GM12878 (cell line): Measurements from ENCODE around the gene RASAL2. TPM values are rescaled to one million over a fixed set of nuclear protein-coding genes. Genes with fewer than 3 reads are reported as not detected.

Source experiments
- ATAC-seq: fragments of 200-7000 bp; cut with Tn5 transposase; 3 replicates; pipeline ENCODE4 v1.9.1; 2020; ENCODE audit warnings: mild to moderate bottlenecking, moderate library complexity
- BruUV-seq: library from RNA; stranded (reverse); fragments of 400-500 nt; replicated peaks from 2 replicates; lab custom pipeline; 2021; lab: Mats Ljungman, UMichigan
- CTCF ChIA-PET: fragments of 300-600 bp; sonication (Branson Sonifier 250); formaldehyde crosslinking; extraction: SDS; loops from one replicate; lab custom pipeline; 2021; ENCODE audit warnings: inconsistent platforms; lab: Yijun Ruan, JAX
- POLR2A ChIA-PET: fragments of 350-600 bp; formaldehyde crosslinking; extraction: SDS; loops from one replicate; lab custom pipeline; 2021; ENCODE audit warnings: inconsistent platforms; lab: Charles Lee
- RAD21 ChIA-PET: fragments of 300-600 bp; sonication (Branson Sonifier 250); formaldehyde crosslinking; loops from one replicate; lab custom pipeline; 2023; ENCODE audit warnings: antibody characterized with exemption; ENCODE audit not compliant: unreplicated experiment; lab: Charles Lee
- SMC1A ChIA-PET: fragments of 300-600 bp; sonication (Branson Sonifier 250); formaldehyde crosslinking; loops from one replicate; lab custom pipeline; 2023; ENCODE audit not compliant: unreplicated experiment, uncharacterized antibody; lab: Charles Lee
- DNase-seq: peaks from one replicate; pipeline ENCODE4 v3.0.0-alpha.2; 2011; ENCODE audit warnings: low read depth, low spot score
- FAIRE-seq: peaks from 3 replicates; lab custom pipeline; 2011; peaks lifted over from hg19 to GRCh38; lab: Jason Lieb, UNC
- H2AFZ ChIP-seq: 2 replicates; pipeline ENCODE4 v1.6.0; 2011; ENCODE audit warnings: low read depth, low read length, control low read depth; ENCODE audit not compliant: control insufficient read depth
- H3K27ac ChIP-seq: 2 replicates; pipeline ENCODE4 v1.5.1; 2011; ENCODE audit warnings: control low read depth; ENCODE audit not compliant: control insufficient read depth, insufficient read depth
- H3K27me3 ChIP-seq, 2 experiments: replicated peaks in 1 of 2; 2 replicates each; pipeline versions ENCODE4 v1.6.0 to v1.6.1; 2011; ENCODE audit warnings: low read length in 1 of 2; ENCODE audit not compliant: control insufficient read depth in 2 of 2, insufficient read depth in 2 of 2
- H3K36me3 ChIP-seq, 2 experiments: 2 replicates each; pipeline ENCODE4 v1.5.1; 2011; ENCODE audit warnings: low read length in 1 of 2; ENCODE audit not compliant: control insufficient read depth in 2 of 2, insufficient read depth in 2 of 2
- H3K4me1 ChIP-seq: 2 replicates; pipeline ENCODE4 v1.6.1; 2011; ENCODE audit warnings: mild to moderate bottlenecking, low read length, moderate library complexity, mixed read lengths; ENCODE audit not compliant: control insufficient read depth, insufficient read depth
- H3K4me2 ChIP-seq: 2 replicates; pipeline ENCODE4 v1.6.0; 2011; ENCODE audit warnings: control low read depth; ENCODE audit not compliant: control insufficient read depth, insufficient read depth
- H3K4me3 ChIP-seq: fragments of 200-600 bp; sonication (generic); 2 replicates; pipeline ENCODE4 v1.5.1; 2016
- H3K79me2 ChIP-seq: 2 replicates; pipeline ENCODE4 v1.6.0; 2011; ENCODE audit warnings: low read length; ENCODE audit not compliant: control insufficient read depth, insufficient read depth
- H3K9ac ChIP-seq: 2 replicates; pipeline ENCODE4 v1.8.0; 2011; ENCODE audit warnings: low read length, control low read depth, mixed read lengths; ENCODE audit not compliant: control insufficient read depth, insufficient read depth
- H3K9me3 ChIP-seq: replicated peaks from 3 replicates; pipeline ENCODE4 v1.5.1; 2011; ENCODE audit warnings: mild to moderate bottlenecking, low read length; ENCODE audit not compliant: control insufficient read depth, insufficient read depth
- H4K20me1 ChIP-seq: 2 replicates; pipeline ENCODE4 v1.6.0; 2011; ENCODE audit not compliant: control insufficient read depth, insufficient read depth
- ATF7 ChIP-seq: fragments of 450-650 bp; IDR thresholded peaks from 2 replicates; pipeline ENCODE4 v1.6.1; 2016; ENCODE audit warnings: low read depth, mild to moderate bottlenecking
- BCL3 ChIP-seq: IDR thresholded peaks from 2 replicates; pipeline ENCODE4 v1.6.1; 2011; ENCODE audit warnings: borderline replicate concordance, low read depth, mild to moderate bottlenecking, moderate library complexity, low read length; ENCODE audit not compliant: insufficient read depth, poor library complexity, severe bottlenecking
- BMI1 ChIP-seq: fragments of 450-650 bp; IDR thresholded peaks from 2 replicates; pipeline ENCODE4 v1.6.1; 2016; ENCODE audit warnings: mild to moderate bottlenecking, moderate library complexity, borderline replicate concordance
- CEBPZ ChIP-seq: fragments of 150-350 bp; IDR thresholded peaks from 2 replicates; pipeline ENCODE4 v1.6.1; 2016; ENCODE audit warnings: low read depth, low read length
- ELK1 ChIP-seq: IDR thresholded peaks from 2 replicates; pipeline ENCODE4 v1.6.1; 2012; ENCODE audit warnings: low read depth, low read length, improper control_type of control experiment
- FOS ChIP-seq: IDR thresholded peaks from 3 replicates; pipeline ENCODE4 v1.6.1; 2011; ENCODE audit warnings: borderline replicate concordance; ENCODE audit not compliant: insufficient read length; ENCODE audit errors: extremely low read depth
- NFYB ChIP-seq: IDR thresholded peaks from 2 replicates; pipeline ENCODE4 v1.6.1; 2011; ENCODE audit warnings: low read depth, mild to moderate bottlenecking, low read length, improper control_type of control experiment, moderate library complexity; ENCODE audit not compliant: insufficient read depth
- PBX3 ChIP-seq: IDR thresholded peaks from 2 replicates; pipeline ENCODE4 v1.6.1; 2011; ENCODE audit warnings: mild to moderate bottlenecking, low read depth, low read length, moderate library complexity; ENCODE audit not compliant: insufficient replicate concordance
- POLR2AphosphoS2 ChIP-seq: IDR thresholded peaks from 2 replicates; pipeline ENCODE4 v1.6.1; 2011; ENCODE audit warnings: low read depth, mild to moderate bottlenecking, low read length, improper control_type of control experiment, moderate library complexity
- POU2F2 ChIP-seq: IDR thresholded peaks from 3 replicates; pipeline ENCODE4 v1.6.1; 2011; ENCODE audit warnings: low read depth, mild to moderate bottlenecking, low read length, borderline replicate concordance
- RCOR1 ChIP-seq: conservative IDR thresholded peaks from 2 replicates; pipeline ENCODE4 v1.6.1; 2012; ENCODE audit warnings: low read depth, low read length, improper control_type of control experiment
- RFX5 ChIP-seq: IDR thresholded peaks from 2 replicates; pipeline ENCODE4 v1.6.1; 2011; ENCODE audit warnings: low read depth, low read length, improper control_type of control experiment
- ZBTB33 ChIP-seq: fragments of 450-650 bp; IDR thresholded peaks from 2 replicates; pipeline ENCODE4 v1.6.1; 2017; ENCODE audit warnings: mild to moderate bottlenecking
- WGBS: methylation state at CpG from one replicate; pipeline ENCODE4 v1.1.6; 2016; ENCODE audit warnings: low lambda C conversion rate; ENCODE audit not compliant: insufficient replicate concordance, insufficient coverage; ENCODE audit errors: missing lambda C conversion rate; 5-methylcytosine and 5-hydroxymethylcytosine counted together
- in situ Hi-C: fragments of 300-500 bp; cut with MboI; formaldehyde crosslinking; loops from 9 replicates; pipeline ENCODE4 v1.14.3; 2018; ENCODE audit warnings: mixed read lengths
- intact Hi-C: fragments of 100-400 bp; cut with micrococcal nuclease; formaldehyde crosslinking; loops from one replicate; pipeline ENCODE4 v1.14.2; 2022; ENCODE audit not compliant: unreplicated experiment
- polyA plus RNA-seq, 11 experiments: library from polyadenylated mRNA; depleted of rRNA in 4 of 11; unstranded in 6 of 11; stranded (reverse) in 5 of 11; fragments of >200 nt; fragmentation: Nextera tagmentation in 4 of 11; fragmentation: Illumina TruSeq in 1 of 11; extraction: Ambion mirVana in 4 of 11; extraction: Trizol in 1 of 11; gene quantifications; 1 replicate in 1 of 11; 2 replicates in 10 of 11; pipeline versions ENCODE4 v1.2.1 to v1.2.3, GENCODE V29; 2011 to 2016; ENCODE audit warnings: inconsistent platforms in 2 of 11, missing spikeins in 2 of 11, low read depth in 1 of 11
- total RNA-seq, 4 experiments: library from RNA; depleted of rRNA in 3 of 4; stranded (reverse); fragments of >200 nt in 3 of 4; fragmentation: Illumina TruSeq in 1 of 4; extraction: Trizol in 1 of 4; gene quantifications; 2 replicates each; pipeline versions ENCODE4 v1.2.1 to v1.2.3, GENCODE V29; 2013 to 2021

The RASAL2 gene
- total and polyA plus RNA-seq, 10 of the 15 experiments (the other 5 are each of a cell fraction or from before 2014, with no cell fraction given), result 0.02 to 6.9 (median 0.17) TPM; not detected in 1

- TF ChIP-seq BMI1 (no peak), POLR2AphosphoS2 (no peak), FOS (no peak), ELK1 (no peak), RFX5 (no peak), POU2F2 (no peak), CEBPZ (no peak)
These were observed 266.5 kb downstream of the RASAL2 start (continued) for GRCh38 chr1:178360421-178360820.

GRCh38 chr1:178361847-178362246 lies 267.9 kb downstream of the RASAL2 start:
- Histone ChIP-seq H3K4me1 (no peaks in the 10 kb centered on the region), H2AFZ (no peak overlapping the region), H4K20me1 (no peaks in the 10 kb centered on the region), H3K36me3 (no peaks in the 10 kb centered on the region), H3K79me2 (no peaks in the 10 kb centered on the region), H3K27ac (no peak overlapping the region), H3K4me2 (no peak overlapping the region), H3K9me3 (no peaks in the 10 kb centered on the region), H3K27me3 (no peaks in the 10 kb centered on the region), H3K4me3 (no peak overlapping the region), H3K9ac (no peak overlapping the region)
- FAIRE-seq (no peak), DNase-seq (no peak), ATAC-seq (peak; percentile 87)
- in situ Hi-C loops, result no loop called here
- CTCF ChIA-PET, result interaction anchor here (1.0 to 4.0 kb wide), 3 partner anchors 51 to 138 kb away, joined by 3 to 33 read pairs (median 5); no protein-coding TSS in a partner anchor
- RAD21 ChIA-PET, result no interaction called here
- SMC1A ChIA-PET, result interaction anchor here (1.1 to 2.8 kb wide), 2 partner anchors 54 to 140 kb away, joined by 4 to 12 read pairs; no protein-coding TSS in a partner anchor
- 31% methylated on average over 6 of the region's 6 CpGs for WGBS
- intact Hi-C loops, result loop anchor here (1.0 kb wide), 1 partner anchor 139 kb away; no protein-coding TSS in a partner anchor
- POLR2A ChIA-PET, result no interaction called here
- no TSS peak for BruUV-seq
- TF ChIP-seq ZBTB33, result no peak
- TF ChIP-seq NFYB, result no peak
- no peak for TF ChIP-seq ATF7
- TF ChIP-seq PBX3, result peak; percentile 65
- TF ChIP-seq BCL3, result no peak
- no peak for TF ChIP-seq RCOR1
